RWPE1 (cell line): ENCODE data around the gene MFSD12.

Source experiments
- CTCF ChIA-PET: fragments of 350-600 bp; sonication (Branson Sonifier 250); formaldehyde crosslinking; extraction: SDS; loops from one replicate; lab custom pipeline; 2021; lab: Yijun Ruan, JAX
- POLR2A ChIA-PET: fragments of 400-600 bp; formaldehyde crosslinking; extraction: SDS; loops from one replicate; lab custom pipeline; 2020; ENCODE audit warnings: antibody characterized with exemption; ENCODE audit not compliant: low non-redundant PET; lab: Yijun Ruan, JAX
- DNase-seq: peaks from one replicate; pipeline ENCODE4 v3.0.0; 2012; ENCODE audit warnings: low spot score
- H3K27ac ChIP-seq: fragments of 450-650 bp; 2 replicates; pipeline ENCODE4 v1.5.1; 2017
- TF ChIP-seq, protein P1 (sequence below): fragments of 450-650 bp; conservative IDR thresholded peaks from 2 replicates; pipeline ENCODE4 v1.5.1; 2017; ENCODE audit warnings: low read depth, mild to moderate bottlenecking

Gene MFSD12

GRCh38 chr19:3504735-3505134 is 52.7 kb downstream of the MFSD12 start:
- H3K27ac ChIP-seq, result peak overlapping the region; percentile 91
- ChIA-PET CTCF (no interaction called here), POLR2A (no interaction called here)
- DNase-seq, result no peak
- TF ChIP-seq, protein P1, sequence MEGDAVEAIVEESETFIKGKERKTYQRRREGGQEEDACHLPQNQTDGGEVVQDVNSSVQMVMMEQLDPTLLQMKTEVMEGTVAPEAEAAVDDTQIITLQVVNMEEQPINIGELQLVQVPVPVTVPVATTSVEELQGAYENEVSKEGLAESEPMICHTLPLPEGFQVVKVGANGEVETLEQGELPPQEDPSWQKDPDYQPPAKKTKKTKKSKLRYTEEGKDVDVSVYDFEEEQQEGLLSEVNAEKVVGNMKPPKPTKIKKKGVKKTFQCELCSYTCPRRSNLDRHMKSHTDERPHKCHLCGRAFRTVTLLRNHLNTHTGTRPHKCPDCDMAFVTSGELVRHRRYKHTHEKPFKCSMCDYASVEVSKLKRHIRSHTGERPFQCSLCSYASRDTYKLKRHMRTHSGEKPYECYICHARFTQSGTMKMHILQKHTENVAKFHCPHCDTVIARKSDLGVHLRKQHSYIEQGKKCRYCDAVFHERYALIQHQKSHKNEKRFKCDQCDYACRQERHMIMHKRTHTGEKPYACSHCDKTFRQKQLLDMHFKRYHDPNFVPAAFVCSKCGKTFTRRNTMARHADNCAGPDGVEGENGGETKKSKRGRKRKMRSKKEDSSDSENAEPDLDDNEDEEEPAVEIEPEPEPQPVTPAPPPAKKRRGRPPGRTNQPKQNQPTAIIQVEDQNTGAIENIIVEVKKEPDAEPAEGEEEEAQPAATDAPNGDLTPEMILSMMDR, result no peak

DNA sequence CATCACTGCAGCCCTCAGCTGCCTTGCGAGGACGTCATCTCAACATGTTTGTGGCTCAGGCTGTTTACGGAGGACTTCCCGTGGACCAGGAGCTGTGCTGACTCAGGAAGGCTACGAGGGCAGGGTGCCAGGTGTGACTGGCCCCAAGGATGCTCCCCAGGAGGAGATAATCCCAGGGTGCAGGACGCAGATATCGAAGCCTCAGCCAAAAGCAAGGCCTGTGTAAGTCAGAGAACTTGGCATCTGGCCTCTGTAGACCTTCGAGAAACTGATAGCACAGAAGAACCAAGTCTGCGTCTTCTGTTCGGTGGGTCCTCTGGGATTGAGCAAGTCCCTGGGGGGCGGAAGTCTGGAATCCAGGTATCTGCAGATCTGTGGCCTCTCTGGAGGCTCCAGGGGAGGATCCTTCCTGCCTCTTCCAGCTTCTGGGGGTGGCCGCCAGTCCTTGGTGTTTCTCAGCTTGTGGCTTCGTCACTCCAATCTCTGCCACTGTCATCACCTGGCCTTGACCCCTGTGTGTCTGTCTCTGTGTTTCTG is 54.3 kb downstream of the MFSD12 start:
- CTCF ChIA-PET, result interaction anchor here (0.6 to 0.7 kb wide), 4 partner anchors 31 to 697 kb away, joined by 3 to 4 read pairs (median 4); no protein-coding TSS in a partner anchor

DNA sequence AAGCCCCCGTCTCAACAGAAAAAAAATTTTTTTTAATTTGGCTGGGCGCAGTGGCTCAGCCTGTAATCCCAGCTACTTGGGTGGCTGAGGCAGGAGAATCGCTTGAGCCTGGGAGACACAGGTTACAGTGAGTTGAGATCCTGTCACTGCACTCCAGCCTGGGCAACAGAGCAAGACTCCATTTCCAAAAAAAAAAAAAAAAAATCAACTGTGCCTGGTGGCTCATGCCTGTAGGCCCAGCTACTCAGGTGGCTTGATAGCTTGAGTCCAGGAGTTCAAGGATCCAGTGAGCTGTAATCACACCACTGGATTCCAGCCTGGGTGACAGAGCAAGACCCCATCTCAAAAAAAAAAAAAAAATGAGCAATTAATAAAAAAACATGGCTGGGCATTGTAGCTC is 55.6 kb downstream of the MFSD12 start:
- peak overlapping the region; percentile 88 for H3K27ac ChIP-seq
- ChIA-PET POLR2A (no interaction called here), CTCF (no interaction called here)
- TF ChIP-seq, protein P1, result no peak
- no peak for DNase-seq

More for the DNA sequence above, 54.3 kb downstream of the MFSD12 start:
- no peak for DNase-seq
- H3K27ac ChIP-seq, result peak overlapping the region; percentile 31
- TF ChIP-seq, protein P1, result no peak
- POLR2A ChIA-PET, result no interaction called here

GRCh38 chr19:3500429-3501101 is 56.8 kb downstream of the MFSD12 start, which contains the start of gene DOHH:
TSS of gene DOHH (minus strand) at chr19:3500674. CDS start at chr19:3496814, 3,860 bp downstream.
- peak; percentile 93 for DNase-seq
- H3K27ac ChIP-seq, result peak within 1 kb of the TSS; percentile 88
- TF ChIP-seq, protein P1, result no peak
- POLR2A ChIA-PET, result no interaction called here
- CTCF ChIA-PET, result interaction anchor here (1.5 kb wide), 1 partner anchor 16 kb away, joined by 5 read pairs; no protein-coding TSS in a partner anchor

GRCh38 chr19:3499738-3500428 is 57.5 kb downstream of the MFSD12 start:
- TF ChIP-seq, protein P1, result no peak
- ChIA-PET POLR2A (no interaction called here), CTCF (interaction anchor here (1.5 kb wide), 1 partner anchor 15 kb away, joined by 5 read pairs; no protein-coding TSS in a partner anchor)
- H3K27ac ChIP-seq, result peak overlapping the region; percentile 88
- no peak for DNase-seq
